ENCODE data around the gene INPP5J.

INPP5J gene

DNA sequence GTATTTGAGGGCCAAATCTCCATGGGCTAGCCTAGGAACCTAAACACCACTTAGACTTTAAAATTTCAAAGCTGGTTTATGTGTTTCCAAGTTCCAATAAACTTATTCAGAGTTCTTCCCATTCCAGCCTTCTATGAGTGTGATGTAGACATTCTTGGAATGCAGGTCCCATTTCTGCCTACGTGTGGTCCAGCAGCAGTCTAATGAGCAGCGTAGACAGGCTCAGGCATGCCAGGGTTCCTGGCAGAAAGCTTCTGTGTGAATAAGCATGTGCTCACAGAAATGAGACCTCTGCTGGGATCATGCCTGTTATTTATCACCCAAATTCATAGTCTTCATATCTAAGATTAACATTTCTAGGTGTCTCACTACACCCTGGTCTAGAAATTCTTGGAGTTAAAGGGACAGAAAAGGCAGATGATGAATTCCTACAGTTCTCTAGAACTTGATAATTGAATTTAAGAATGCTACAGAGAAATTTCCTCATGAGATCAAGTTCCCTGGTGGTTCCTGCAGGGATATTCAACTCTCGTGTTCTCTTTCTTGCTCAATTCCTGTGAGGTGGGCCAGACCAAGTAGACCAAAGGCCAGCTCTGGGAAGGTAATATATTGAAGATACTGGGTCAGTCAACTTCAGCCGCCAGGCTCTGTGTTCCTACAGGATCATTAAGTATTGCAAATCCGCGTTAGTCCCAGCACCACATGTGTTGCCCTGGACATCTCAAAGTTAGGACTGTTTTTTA, 54.8 kb downstream of the INPP5J start:
- DNase-seq (ENCODE audit: extremely low spot score), result no peak
- ChIA-PET CTCF (interaction anchor here (0.8 to 1.1 kb wide), 2 partner anchors 34 to 136 kb away, joined by 3 to 4 read pairs; partner anchors contain the start of gene LIMK2), POLR2A (no interaction called here)
- TF ChIP-seq, protein P1, sequence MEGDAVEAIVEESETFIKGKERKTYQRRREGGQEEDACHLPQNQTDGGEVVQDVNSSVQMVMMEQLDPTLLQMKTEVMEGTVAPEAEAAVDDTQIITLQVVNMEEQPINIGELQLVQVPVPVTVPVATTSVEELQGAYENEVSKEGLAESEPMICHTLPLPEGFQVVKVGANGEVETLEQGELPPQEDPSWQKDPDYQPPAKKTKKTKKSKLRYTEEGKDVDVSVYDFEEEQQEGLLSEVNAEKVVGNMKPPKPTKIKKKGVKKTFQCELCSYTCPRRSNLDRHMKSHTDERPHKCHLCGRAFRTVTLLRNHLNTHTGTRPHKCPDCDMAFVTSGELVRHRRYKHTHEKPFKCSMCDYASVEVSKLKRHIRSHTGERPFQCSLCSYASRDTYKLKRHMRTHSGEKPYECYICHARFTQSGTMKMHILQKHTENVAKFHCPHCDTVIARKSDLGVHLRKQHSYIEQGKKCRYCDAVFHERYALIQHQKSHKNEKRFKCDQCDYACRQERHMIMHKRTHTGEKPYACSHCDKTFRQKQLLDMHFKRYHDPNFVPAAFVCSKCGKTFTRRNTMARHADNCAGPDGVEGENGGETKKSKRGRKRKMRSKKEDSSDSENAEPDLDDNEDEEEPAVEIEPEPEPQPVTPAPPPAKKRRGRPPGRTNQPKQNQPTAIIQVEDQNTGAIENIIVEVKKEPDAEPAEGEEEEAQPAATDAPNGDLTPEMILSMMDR (IDR thresholded peaks at IDR 0.05; ENCODE audit: control extremely low read depth, extremely low read depth, low read depth, missing control alignments), result no peak

DNA sequence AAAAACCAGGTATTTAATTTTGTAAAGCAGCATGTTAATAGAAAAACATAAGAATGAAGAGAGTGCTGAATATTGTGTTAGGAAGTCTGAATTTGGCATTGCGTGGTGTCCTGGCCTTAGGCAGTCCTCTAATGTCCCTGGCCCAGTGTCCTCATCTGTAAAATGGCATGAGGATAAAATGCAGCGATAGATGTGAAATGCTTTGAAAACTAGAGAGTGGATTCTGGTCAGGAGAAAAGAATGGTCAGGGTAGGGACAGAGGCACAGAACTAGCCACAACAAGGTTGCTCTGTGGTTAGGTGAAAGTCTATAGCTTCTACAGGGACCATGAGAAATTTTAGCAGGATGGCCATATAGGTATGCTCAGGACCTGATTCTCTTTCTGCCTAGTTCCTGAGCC, 56.1 kb downstream of the INPP5J start:
- DNase-seq (ENCODE audit: extremely low spot score), result no peak
- TF ChIP-seq, protein P1 (IDR thresholded peaks at IDR 0.05; ENCODE audit: control extremely low read depth, extremely low read depth, low read depth, missing control alignments), result no peak
- POLR2A ChIA-PET, result no interaction called here
- CTCF ChIA-PET, result interaction anchor here (0.8 to 1.6 kb wide), 2 partner anchors 18 to 33 kb away, joined by 3 to 5 read pairs; partner anchors contain the start of genes LIMK2 and RNF185

DNA sequence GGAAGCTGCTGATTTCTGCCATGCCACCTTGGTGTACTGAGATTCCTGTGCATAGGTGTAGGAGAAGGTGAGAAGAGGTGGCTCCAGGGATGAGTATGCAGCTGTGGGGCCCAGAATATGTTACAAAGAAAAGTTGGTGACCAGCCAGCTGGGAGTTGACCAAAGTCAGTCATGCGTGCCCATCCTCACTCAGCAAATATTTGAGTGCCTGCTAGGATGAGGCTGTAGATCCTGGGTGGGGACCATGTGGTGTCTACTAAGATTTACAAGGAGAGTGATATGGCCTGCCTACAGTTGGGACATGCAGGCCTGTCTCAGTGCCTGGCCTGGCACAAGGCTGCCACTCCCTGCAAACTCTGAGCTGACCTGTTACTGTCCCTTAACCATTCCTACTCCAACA, 56.6 kb downstream of the INPP5J start:
- CTCF ChIA-PET, result interaction anchor here (1.6 kb wide), 1 partner anchor 19 kb away, joined by 5 read pairs; the partner anchor contains the start of gene RNF185
- TF ChIP-seq, protein P1 (IDR thresholded peaks at IDR 0.05; ENCODE audit: control extremely low read depth, extremely low read depth, low read depth, missing control alignments), result no peak
- DNase-seq (ENCODE audit: extremely low spot score), result no peak
- POLR2A ChIA-PET, result no interaction called here

DNA sequence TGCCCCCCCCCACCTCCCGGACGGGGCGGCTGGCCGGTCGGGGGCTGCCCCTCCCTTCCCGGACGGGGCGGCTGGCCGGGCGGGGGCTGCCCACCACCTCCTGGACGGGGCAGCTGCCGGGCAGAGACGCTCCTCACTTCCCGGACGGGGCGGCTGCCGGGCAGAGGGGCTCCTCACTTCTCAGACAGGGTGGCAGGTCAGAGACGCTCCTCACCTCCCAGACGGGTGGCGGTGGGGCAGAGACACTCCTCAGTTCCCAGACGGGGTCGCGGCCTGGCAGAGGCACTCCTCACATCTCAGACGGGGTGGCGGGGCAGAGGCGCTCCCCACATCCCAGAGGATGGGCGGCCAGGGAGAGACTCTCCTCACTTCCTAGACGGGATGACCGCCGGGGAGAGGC, 61.2 kb downstream of the INPP5J start:
- TF ChIP-seq, protein P1 (IDR thresholded peaks at IDR 0.05; ENCODE audit: control extremely low read depth, extremely low read depth, low read depth, missing control alignments), result no peak
- no peak for DNase-seq (ENCODE audit: extremely low spot score)
- POLR2A ChIA-PET, result no interaction called here
- CTCF ChIA-PET, result no interaction called here

Measured in GM10248 (cell line).